ENCODE results near the gene PTPN18.

The PTPN18 gene

GRCh38 chr2:130353291-130354138 lies 2.3 kb upstream of the PTPN18 start:
- Histone ChIP-seq H3K9ac (no peak overlapping the region), H3K9me3 (ENCODE audit: control insufficient read depth, low read length) (no peaks in the 10 kb centered on the region), H2AFZ (no peak overlapping the region), H3K4me2 (ENCODE audit: low read length) (no peak overlapping the region), H3K4me1 (peaks cover 12% of the 10 kb centered on the region), H3K27me3 (ENCODE audit: control insufficient read depth, insufficient read depth, low read length) (no peaks in the 10 kb centered on the region), H3K4me3 (ENCODE audit: low read depth, low read length) (no peak overlapping the region), H3K36me3 (ENCODE audit: control insufficient read depth, insufficient read depth, low read length) (no peaks in the 10 kb centered on the region), H3K27ac (no peak overlapping the region), H3K79me2 (no peaks in the 10 kb centered on the region)
- no peak for TF ChIP-seq CTCF (IDR thresholded peaks at IDR 0.05)

- no peak overlapping the region for H3K9ac ChIP-seq
- peaks cover 12% of the 10 kb centered on the region for H3K4me1 ChIP-seq
- no peaks in the 10 kb centered on the region for H3K9me3 ChIP-seq (ENCODE audit: control insufficient read depth, low read length)
- no peak overlapping the region for H3K4me2 ChIP-seq (ENCODE audit: low read length)
- H2AFZ ChIP-seq, result no peak overlapping the region
- TF ChIP-seq CTCF (IDR thresholded peaks at IDR 0.05), result no peak
- no peaks in the 10 kb centered on the region for H3K27me3 ChIP-seq (ENCODE audit: control insufficient read depth, insufficient read depth, low read length)
- H3K4me3 ChIP-seq (ENCODE audit: low read depth, low read length), result no peak overlapping the region
- H3K36me3 ChIP-seq (ENCODE audit: control insufficient read depth, insufficient read depth, low read length), result no peaks in the 10 kb centered on the region
- no peak overlapping the region for H3K27ac ChIP-seq
- H3K79me2 ChIP-seq, result no peaks in the 10 kb centered on the region
Measured at GRCh38 chr2:130354139-130354428, 1.8 kb upstream of the PTPN18 start.

GRCh38 chr2:130355172-130355577 lies 681 bp upstream of the PTPN18 start:
- peak overlapping the region; percentile 48 for H3K27ac ChIP-seq
- H3K9ac ChIP-seq, result no peak overlapping the region
- no peaks in the 10 kb centered on the region for H3K79me2 ChIP-seq
- peaks cover 12% of the 10 kb centered on the region for H3K4me1 ChIP-seq
- no peaks in the 10 kb centered on the region for H3K9me3 ChIP-seq (ENCODE audit: control insufficient read depth, low read length)
- peak overlapping the region; percentile 88 for H3K4me3 ChIP-seq (ENCODE audit: low read depth, low read length)
- TF ChIP-seq CTCF (IDR thresholded peaks at IDR 0.05), result no peak
- H3K36me3 ChIP-seq (ENCODE audit: control insufficient read depth, insufficient read depth, low read length), result no peaks in the 10 kb centered on the region
- peak overlapping the region; percentile 97 for H2AFZ ChIP-seq
- H3K27me3 ChIP-seq (ENCODE audit: control insufficient read depth, insufficient read depth, low read length), result no peaks in the 10 kb centered on the region
- H3K4me2 ChIP-seq (ENCODE audit: low read length), result peak overlapping the region; percentile 94

- Histone ChIP-seq H3K36me3 (ENCODE audit: control insufficient read depth, insufficient read depth, low read length) (no peaks in the 10 kb centered on the region), H3K79me2 (no peaks in the 10 kb centered on the region), H3K9me3 (ENCODE audit: control insufficient read depth, low read length) (no peaks in the 10 kb centered on the region), H3K27me3 (ENCODE audit: control insufficient read depth, insufficient read depth, low read length) (no peaks in the 10 kb centered on the region), H3K9ac (no peak overlapping the region), H3K4me2 (ENCODE audit: low read length) (no peak overlapping the region), H3K4me3 (ENCODE audit: low read depth, low read length) (no peak overlapping the region), H3K4me1 (peaks cover 12% of the 10 kb centered on the region), H2AFZ (no peak overlapping the region), H3K27ac (no peak overlapping the region)
- TF ChIP-seq CTCF (IDR thresholded peaks at IDR 0.05), result no peak
Measured at GRCh38 chr2:130357864-130358263, 2.0 kb downstream of the PTPN18 start.
